ENCODE results near the gene LRRC56.

LRRC56 gene

GRCh38 chr11:576811-577610 is 39.7 kb downstream of the LRRC56 start:
- DNase-seq: no peak

- DNase-seq: no peak
These were observed 40.2 kb downstream of the LRRC56 start for GRCh38 chr11:577611-577894.

- DNase-seq: no peak
These were observed 41.1 kb downstream of the LRRC56 start for GRCh38 chr11:578276-579035.

- DNase-seq: no peak
These were observed 42.7 kb downstream of the LRRC56 start for GRCh38 chr11:579830-580601.

GRCh38 chr11:581342-581741 is 44.0 kb downstream of the LRRC56 start:
- no peak for DNase-seq

DNA sequence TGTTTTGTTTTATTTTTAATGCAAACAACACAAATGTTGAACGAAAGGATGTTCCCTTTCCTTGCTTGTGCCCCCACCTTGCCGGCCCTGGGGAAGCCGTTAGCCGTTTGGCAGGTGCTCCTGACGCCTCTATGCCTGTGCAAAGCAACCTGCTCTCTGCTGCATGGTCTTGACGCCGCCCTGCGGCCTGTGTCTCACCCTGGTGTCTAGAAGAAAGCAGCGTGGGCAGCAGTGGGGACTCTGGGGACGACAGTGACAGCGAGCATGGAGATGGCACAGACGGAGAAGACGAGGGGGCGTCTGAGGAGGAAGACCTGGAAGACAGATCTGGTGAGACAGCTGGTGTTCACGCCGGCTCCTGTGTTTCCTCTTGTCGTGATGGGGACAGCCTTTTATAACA is 44.4 kb downstream of the LRRC56 start:
- DNase-seq: no peak

- DNase-seq: no peak
These were observed 47.0 kb downstream of the LRRC56 start for GRCh38 chr11:584287-584686.

- DNase-seq: no peak
These were observed 49.3 kb downstream of the LRRC56 start for GRCh38 chr11:586376-587316.

DNA sequence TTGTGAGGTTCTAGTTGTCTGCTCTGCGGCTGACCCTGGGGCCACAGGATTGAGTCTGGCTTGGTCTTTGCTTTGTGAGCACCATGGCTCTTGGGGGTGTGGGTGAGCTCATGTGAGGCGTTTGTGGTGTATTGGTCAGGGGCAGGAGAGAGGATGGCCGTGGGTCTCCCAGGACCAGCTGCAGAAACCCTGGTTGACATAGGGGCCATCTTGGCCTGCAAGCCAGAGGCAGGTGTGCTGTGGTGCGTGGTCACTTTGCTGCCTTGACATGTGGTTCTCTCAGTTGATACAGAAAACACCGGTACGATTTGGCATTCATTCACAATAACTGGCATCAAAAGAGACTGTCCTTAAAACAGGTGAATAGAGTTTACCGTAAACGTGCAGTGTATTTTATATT is 50.2 kb downstream of the LRRC56 start:
- no peak for DNase-seq

GRCh38 chr11:587978-588380 is 50.7 kb downstream of the LRRC56 start:
- peak; percentile 57 for DNase-seq

DNA sequence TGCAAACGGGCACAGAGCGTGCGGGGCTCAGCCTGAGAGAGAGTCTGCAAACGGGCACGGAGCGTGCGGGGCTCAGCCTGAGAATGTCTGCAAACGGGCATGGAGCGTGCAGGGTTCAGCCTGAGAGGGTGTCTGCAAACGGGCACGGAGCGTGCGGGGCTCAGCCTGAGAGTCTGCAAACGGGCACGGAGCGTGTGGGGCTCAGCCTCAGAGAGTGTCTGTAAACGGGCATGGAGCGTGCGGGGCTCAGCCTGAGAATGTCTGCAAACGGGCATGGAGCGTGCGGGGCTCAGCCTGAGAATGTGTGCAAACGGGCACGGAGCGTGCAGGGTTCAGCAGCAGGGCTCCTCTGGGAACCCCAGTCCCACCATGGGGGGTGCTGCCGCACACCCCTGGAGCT is 52.5 kb downstream of the LRRC56 start:
- no peak for DNase-seq

DNA sequence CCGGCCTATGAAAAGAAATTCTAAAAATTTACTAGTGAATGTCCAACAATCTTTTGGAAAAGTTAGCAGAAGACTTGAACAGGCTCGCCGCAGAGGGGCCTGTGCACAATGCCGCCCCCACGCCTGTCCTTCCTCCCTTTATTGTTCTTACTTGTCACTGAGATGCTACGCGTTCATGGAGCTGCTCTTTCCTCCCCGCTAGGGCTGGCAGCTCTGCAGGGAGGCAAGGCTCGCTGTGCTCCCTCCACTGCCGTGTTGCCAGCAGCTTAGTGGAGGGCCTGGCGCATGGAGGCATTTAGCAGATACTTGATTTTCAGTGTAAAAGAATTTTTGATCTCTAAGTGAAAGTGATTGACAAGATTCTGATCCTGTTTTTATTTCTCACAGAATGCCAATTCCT is 53.7 kb downstream of the LRRC56 start:
- no peak for DNase-seq

GRCh38 chr11:592501-592900 is 55.2 kb downstream of the LRRC56 start:
- no peak for DNase-seq

DNA sequence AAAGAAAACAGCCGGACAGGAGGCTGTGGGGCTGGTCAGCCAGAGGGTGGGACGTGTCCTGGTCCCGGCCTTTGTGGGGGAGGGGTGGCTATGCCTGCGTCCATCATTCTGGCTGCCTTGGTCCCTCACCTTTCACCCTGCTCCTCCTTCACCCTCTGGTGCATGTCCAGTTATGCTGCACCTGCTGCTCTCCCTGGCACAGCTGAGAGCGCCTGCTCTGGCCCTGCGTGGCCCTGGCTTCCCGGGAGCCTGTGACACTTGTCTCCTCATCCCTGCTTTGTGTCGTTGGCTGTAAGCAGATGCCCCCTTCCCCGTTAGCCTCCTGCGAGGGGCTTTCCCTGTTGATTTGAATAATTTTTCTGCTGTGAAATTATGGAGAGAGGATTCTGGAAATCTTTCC is 55.6 kb downstream of the LRRC56 start:
- DNase-seq: no peak

GRCh38 chr11:593347-593746 is 56.0 kb downstream of the LRRC56 start:
- no peak for DNase-seq

DNA sequence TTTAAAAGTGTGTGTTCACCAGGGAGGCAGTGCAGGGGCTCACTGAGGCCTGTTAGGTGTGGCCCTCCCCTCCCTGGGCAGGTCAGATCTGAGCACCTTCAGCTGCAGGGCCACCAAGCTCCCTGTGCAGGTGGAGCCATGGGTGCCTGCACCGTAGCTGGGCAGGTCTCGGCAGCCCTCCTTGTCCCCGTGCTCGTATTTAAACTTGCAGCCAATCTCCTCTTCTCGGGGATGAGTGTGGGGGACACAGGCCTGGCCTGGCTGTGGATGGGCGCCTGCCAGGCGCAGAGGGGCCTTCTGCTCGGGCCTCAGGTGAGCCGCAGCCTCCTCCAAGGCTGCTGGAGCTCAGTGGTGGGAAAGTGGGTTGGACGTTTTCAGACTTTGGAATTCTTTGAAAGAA is 58.1 kb downstream of the LRRC56 start:
- DNase-seq: no peak

GRCh38 chr11:596374-596773 is 59.0 kb downstream of the LRRC56 start:
- DNase-seq: no peak

GRCh38 chr11:597166-597725 is 59.9 kb downstream of the LRRC56 start:
- no peak for DNase-seq

DNA sequence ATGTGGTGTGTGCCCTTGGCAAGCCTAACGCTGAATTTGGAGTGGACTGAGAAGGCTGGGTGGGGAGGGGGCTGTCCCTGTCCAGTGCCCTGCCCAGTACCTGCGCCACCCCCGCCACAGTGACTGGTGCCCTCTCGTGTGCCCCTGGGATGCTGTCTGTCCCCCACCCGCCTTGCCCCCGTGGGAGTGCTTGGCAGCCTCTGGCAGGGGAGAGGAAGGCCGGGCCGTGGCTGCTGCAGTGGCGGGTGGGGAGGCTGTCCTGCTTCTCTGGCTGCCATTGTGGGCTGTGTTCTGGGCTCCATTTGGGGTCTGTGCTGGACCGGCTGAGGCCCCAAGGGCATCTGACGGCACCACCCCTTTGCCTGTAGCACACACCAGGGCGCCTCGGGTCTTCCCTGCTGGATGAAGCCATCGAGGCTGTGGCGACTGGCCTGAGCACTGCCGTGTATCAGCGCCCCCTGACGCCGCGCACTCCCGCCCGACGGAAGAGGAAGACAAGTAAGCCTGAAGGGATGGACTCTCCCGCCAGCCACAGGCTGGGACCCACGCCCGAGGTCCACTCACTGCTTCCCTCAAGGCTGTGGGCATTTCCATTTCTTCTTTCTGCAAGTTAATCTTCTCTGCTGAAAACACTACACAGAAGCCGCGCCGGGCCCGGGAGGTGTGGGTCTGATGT is 60.8 kb downstream of the LRRC56 start:
- no peak for DNase-seq

DNA sequence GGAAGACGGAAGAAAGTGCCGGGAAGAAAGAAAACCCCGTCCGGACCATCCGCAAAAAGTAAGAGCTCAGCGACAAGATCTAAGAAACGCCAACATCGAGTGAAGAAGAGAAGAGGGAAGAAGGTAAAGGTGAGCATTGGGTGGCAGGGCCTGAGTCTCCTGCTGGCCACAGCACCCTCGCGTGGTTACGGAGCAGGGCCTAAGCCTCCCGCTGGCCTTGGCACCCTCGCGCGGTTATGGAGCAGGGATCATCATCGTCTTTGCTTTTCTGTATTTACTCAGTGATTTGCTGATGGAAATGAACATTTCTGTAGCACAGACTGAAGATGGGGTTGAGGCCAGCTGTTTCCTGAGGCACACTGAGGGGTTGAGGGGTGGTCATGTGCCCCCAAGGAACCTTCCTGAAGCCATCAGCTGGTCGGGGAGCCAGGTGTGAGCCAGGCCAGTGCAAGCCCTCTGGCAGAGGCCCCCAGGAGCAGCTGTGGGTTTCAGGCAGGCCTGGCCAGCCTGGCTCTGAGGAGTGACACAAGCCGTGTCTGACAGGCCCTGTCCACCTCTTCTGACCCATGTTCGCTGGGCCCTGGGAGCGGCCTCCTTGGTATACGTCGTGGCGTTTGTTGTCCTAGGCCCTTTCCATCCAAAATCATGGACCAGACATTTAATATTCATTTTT is 64.4 kb downstream of the LRRC56 start:
- DNase-seq: no peak

DNA sequence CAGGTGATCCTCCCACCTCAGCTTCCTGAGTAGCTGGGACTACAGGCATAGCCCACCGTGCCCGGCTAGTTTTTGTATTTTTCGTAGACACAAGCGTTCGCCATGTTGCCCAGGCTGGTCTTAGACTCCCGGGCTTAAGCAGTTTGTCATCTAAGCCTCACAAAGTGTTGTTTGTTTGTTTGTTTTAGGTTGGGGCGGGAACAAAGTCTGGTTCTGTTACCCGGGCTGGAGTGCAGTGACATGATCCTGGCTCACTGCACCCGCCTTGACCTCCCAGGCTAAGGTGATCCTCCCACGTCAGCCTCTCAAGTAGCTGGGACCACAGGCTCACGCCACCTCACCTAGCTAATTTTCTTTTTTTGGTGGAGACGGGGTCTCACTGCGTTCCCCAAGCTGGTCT is 65.8 kb downstream of the LRRC56 start:
- DNase-seq: no peak
